ENCODE results near the gene CEP97.

CEP97 gene

GRCh38 chr3:101722394-101723173, 1.8 kb upstream of the CEP97 start:
- TF ChIP-seq ESRRG (CRISPR knock-in tag; IDR thresholded peaks at IDR 0.05) (no peak), ZFP3 (CRISPR knock-in tag; IDR thresholded peaks at IDR 0.05) (no peak), GLIS3 (CRISPR knock-in tag; IDR thresholded peaks at IDR 0.05) (no peak), TCF4 (CRISPR knock-in tag; IDR thresholded peaks at IDR 0.05; ENCODE audit: borderline replicate concordance) (no peak), ARNTL (CRISPR knock-in tag; IDR thresholded peaks at IDR 0.05; ENCODE audit: borderline replicate concordance, low read depth) (no peak)
- ATAC-seq: no peak

DNA sequence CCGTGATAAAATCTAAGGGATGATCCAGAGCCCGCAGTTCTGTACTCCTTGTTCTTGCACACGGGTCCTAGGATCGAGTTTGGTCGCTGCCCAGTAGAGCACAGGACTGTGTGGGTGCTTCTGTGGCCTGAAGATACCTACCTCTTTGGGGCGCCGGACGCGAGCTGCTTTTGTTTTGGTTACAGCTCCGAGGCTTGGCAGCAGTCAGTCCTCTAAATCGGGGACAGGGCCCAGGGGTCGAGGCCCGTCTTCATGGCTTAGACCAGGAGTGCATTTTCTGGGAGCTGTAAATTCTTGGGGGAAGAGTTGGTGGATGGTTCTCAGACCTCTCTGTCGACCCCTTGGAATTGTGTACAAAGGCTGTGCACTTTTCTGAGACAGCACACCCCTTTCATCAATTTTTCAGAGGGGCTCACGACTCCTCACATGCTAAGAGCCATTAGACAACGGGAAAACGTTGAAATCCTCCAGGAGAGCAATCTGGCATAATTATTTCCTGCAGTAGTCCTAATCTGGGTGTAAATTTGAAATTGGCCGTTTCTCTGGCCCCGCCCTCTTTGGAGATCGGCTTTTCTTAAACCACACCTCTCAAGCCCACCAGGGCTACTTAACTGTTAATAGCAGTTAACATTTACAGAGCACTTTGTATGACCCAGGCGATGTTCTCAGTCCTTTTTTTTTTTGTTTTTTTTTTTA, 928 bp downstream of the CEP97 start:
- ATAC-seq: peak; percentile 34

GRCh38 chr3:101725890-101726275, 1.5 kb downstream of the CEP97 start:
- TF ChIP-seq, protein P1, sequence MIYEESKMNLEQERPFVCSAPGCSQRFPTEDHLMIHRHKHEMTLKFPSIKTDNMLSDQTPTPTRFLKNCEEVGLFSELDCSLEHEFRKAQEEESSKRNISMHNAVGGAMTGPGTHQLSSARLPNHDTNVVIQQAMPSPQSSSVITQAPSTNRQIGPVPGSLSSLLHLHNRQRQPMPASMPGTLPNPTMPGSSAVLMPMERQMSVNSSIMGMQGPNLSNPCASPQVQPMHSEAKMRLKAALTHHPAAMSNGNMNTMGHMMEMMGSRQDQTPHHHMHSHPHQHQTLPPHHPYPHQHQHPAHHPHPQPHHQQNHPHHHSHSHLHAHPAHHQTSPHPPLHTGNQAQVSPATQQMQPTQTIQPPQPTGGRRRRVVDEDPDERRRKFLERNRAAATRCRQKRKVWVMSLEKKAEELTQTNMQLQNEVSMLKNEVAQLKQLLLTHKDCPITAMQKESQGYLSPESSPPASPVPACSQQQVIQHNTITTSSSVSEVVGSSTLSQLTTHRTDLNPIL (CRISPR knock-in tag; IDR thresholded peaks at IDR 0.05; ENCODE audit: low read depth): no peak
- no peak for TF ChIP-seq TCF4 (CRISPR knock-in tag; IDR thresholded peaks at IDR 0.05; ENCODE audit: borderline replicate concordance)
- TF ChIP-seq ZNF70 (CRISPR knock-in tag; IDR thresholded peaks at IDR 0.05): no peak
- no peak for TF ChIP-seq SNAI2 (CRISPR knock-in tag; IDR thresholded peaks at IDR 0.05)
- no peak for ATAC-seq

More for the DNA sequence above, 928 bp downstream of the CEP97 start:
- no peak for TF ChIP-seq OSR1 (CRISPR knock-in tag; IDR thresholded peaks at IDR 0.05)
- TF ChIP-seq GLIS3 (CRISPR knock-in tag; IDR thresholded peaks at IDR 0.05): no peak

DNA sequence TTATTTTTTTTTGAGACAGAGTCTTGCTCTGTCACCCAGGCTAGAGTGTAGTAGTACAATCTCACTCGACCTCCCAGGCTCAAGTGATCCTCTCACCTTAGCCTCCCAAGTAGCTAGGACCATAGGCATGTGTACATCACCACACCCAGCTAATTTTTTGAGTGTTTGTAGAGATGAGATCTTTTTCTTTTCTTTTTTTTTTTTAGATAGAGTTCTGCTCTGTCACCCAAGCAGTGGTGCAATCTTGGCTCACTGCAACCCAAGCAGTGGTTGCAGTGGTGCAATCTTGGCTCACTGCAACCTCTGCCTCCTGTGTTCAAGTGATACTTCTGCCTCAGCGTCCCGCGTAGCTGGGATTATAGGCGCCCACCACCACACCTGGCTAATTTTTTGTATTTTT, 5.2 kb downstream of the CEP97 start:
- no peak for TF ChIP-seq BACH2 (CRISPR knock-in tag; IDR thresholded peaks at IDR 0.05; ENCODE audit: borderline replicate concordance)
- no peak for TF ChIP-seq GLIS3 (CRISPR knock-in tag; IDR thresholded peaks at IDR 0.05)
- TF ChIP-seq SNAI2 (CRISPR knock-in tag; IDR thresholded peaks at IDR 0.05): no peak
- TF ChIP-seq RARB (CRISPR knock-in tag; IDR thresholded peaks at IDR 0.05): no peak
- TF ChIP-seq TSHZ2 (CRISPR knock-in tag; IDR thresholded peaks at IDR 0.05): no peak
- no peak for ATAC-seq

DNA sequence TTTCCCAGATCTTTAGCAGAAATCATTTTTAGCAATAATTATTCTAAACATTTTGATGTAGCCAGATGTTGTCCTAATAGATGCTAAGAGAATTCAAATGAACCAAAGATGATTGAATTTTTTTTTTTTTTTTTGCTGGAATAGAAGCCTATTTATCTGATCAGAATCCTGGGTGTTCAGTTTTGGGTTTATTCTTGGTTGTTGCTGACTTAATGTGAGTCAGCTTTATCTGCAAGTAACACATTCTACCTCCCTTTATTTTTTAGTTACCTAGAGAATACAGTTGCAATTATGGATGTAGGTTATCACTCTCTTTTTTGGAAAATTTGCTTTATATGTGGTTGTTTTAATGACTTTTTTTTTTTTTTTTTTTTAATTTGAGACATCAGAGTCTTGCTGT, 6.4 kb downstream of the CEP97 start:
- TF ChIP-seq PPARA (CRISPR knock-in tag; IDR thresholded peaks at IDR 0.05; ENCODE audit: borderline replicate concordance) (no peak), SNAI2 (CRISPR knock-in tag; IDR thresholded peaks at IDR 0.05) (no peak)
- ATAC-seq: no peak

GRCh38 chr3:101732240-101732641, 7.8 kb downstream of the CEP97 start:
- ATAC-seq: no peak
- TF ChIP-seq, protein P2, sequence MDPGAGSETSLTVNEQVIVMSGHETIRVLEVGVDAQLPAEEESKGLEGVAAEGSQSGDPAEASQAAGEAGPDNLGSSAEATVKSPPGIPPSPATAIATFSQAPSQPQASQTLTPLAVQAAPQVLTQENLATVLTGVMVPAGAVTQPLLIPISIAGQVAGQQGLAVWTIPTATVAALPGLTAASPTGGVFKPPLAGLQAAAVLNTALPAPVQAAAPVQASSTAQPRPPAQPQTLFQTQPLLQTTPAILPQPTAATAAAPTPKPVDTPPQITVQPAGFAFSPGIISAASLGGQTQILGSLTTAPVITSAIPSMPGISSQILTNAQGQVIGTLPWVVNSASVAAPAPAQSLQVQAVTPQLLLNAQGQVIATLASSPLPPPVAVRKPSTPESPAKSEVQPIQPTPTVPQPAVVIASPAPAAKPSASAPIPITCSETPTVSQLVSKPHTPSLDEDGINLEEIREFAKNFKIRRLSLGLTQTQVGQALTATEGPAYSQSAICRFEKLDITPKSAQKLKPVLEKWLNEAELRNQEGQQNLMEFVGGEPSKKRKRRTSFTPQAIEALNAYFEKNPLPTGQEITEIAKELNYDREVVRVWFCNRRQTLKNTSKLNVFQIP (CRISPR knock-in tag; IDR thresholded peaks at IDR 0.05; ENCODE audit: borderline replicate concordance, low read depth): no peak
- TF ChIP-seq ARNTL (CRISPR knock-in tag; IDR thresholded peaks at IDR 0.05; ENCODE audit: borderline replicate concordance, low read depth) (no peak), RARB (CRISPR knock-in tag; IDR thresholded peaks at IDR 0.05) (no peak), ZNF70 (CRISPR knock-in tag; IDR thresholded peaks at IDR 0.05) (no peak), ZFP30 (CRISPR knock-in tag; IDR thresholded peaks at IDR 0.05) (no peak), ESRRG (CRISPR knock-in tag; IDR thresholded peaks at IDR 0.05) (no peak), ZNF565 (CRISPR knock-in tag; conservative IDR thresholded peaks at IDR 0.05; ENCODE audit: low read depth) (no peak), ZNF8 (CRISPR knock-in tag; IDR thresholded peaks at IDR 0.05) (no peak), CSDC2 (CRISPR knock-in tag; IDR thresholded peaks at IDR 0.05) (no peak), PPARA (CRISPR knock-in tag; IDR thresholded peaks at IDR 0.05; ENCODE audit: borderline replicate concordance) (no peak), ZFP3 (CRISPR knock-in tag; IDR thresholded peaks at IDR 0.05) (no peak), TCF4 (CRISPR knock-in tag; IDR thresholded peaks at IDR 0.05; ENCODE audit: borderline replicate concordance) (no peak), TOX (CRISPR knock-in tag; IDR thresholded peaks at IDR 0.05; ENCODE audit: borderline replicate concordance) (no peak), ZC3H10 (CRISPR knock-in tag; IDR thresholded peaks at IDR 0.05) (no peak), GLIS3 (CRISPR knock-in tag; IDR thresholded peaks at IDR 0.05) (no peak), BACH2 (CRISPR knock-in tag; IDR thresholded peaks at IDR 0.05; ENCODE audit: borderline replicate concordance) (no peak)
- TF ChIP-seq, protein P3, sequence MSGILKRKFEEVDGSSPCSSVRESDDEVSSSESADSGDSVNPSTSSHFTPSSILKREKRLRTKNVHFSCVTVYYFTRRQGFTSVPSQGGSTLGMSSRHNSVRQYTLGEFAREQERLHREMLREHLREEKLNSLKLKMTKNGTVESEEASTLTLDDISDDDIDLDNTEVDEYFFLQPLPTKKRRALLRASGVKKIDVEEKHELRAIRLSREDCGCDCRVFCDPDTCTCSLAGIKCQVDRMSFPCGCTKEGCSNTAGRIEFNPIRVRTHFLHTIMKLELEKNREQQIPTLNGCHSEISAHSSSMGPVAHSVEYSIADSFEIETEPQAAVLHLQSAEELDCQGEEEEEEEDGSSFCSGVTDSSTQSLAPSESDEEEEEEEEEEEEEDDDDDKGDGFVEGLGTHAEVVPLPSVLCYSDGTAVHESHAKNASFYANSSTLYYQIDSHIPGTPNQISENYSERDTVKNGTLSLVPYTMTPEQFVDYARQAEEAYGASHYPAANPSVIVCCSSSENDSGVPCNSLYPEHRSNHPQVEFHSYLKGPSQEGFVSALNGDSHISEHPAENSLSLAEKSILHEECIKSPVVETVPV (CRISPR knock-in tag; IDR thresholded peaks at IDR 0.05): no peak
- TF ChIP-seq, protein P4, sequence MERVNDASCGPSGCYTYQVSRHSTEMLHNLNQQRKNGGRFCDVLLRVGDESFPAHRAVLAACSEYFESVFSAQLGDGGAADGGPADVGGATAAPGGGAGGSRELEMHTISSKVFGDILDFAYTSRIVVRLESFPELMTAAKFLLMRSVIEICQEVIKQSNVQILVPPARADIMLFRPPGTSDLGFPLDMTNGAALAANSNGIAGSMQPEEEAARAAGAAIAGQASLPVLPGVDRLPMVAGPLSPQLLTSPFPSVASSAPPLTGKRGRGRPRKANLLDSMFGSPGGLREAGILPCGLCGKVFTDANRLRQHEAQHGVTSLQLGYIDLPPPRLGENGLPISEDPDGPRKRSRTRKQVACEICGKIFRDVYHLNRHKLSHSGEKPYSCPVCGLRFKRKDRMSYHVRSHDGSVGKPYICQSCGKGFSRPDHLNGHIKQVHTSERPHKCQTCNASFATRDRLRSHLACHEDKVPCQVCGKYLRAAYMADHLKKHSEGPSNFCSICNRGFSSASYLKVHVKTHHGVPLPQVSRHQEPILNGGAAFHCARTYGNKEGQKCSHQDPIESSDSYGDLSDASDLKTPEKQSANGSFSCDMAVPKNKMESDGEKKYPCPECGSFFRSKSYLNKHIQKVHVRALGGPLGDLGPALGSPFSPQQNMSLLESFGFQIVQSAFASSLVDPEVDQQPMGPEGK (CRISPR knock-in tag; IDR thresholded peaks at IDR 0.05; ENCODE audit: borderline replicate concordance): no peak
